Measurements from ENCODE around the gene TNFRSF1A. TPM values are rescaled to one million over a fixed set of nuclear protein-coding genes. Genes with fewer than 3 reads are reported as not detected.
A peak's percentile ranks its signal among the peaks of the same experiment; 100 is the strongest.
"Not testable (repeated sequence)": the region's sequence is repeated elsewhere in the genome, so short reads cannot be mapped to it uniquely, and the experiment has no call there.

Gene TNFRSF1A
- polyA plus RNA-seq, 10 donors: 55.2 to 91.6 (median 67.5) TPM

- DNase-seq: no peak
Measured at GRCh38 chr12:6360578-6361490, 19.0 kb upstream of the TNFRSF1A start.

- no peak for DNase-seq
Measured at GRCh38 chr12:6360080-6360571, 18.2 kb upstream of the TNFRSF1A start.

- DNase-seq: no peak
Measured at GRCh38 chr12:6358881-6359280, 17.0 kb upstream of the TNFRSF1A start.

GRCh38 chr12:6356374-6356820, 14.5 kb upstream of the TNFRSF1A start:
- DNase-seq: no peak

- DNase-seq: no peak
Measured at GRCh38 chr12:6355491-6356373, 13.9 kb upstream of the TNFRSF1A start.

GRCh38 chr12:6354495-6355393, 12.9 kb upstream of the TNFRSF1A start:
- no peak for DNase-seq

- DNase-seq: no peak
Measured at GRCh38 chr12:6352193-6353173, 10.6 kb upstream of the TNFRSF1A start.

GRCh38 chr12:6351622-6352021, 9.7 kb upstream of the TNFRSF1A start:
- no peak for DNase-seq

GRCh38 chr12:6347367-6348338, 5.8 kb upstream of the TNFRSF1A start:
- DNase-seq: peak in 2 of 3 donors; percentile 50 to 74

- no peak for DNase-seq
Measured at GRCh38 chr12:6346942-6347341, 5.1 kb upstream of the TNFRSF1A start.

- DNase-seq: no peak
Measured at GRCh38 chr12:6346235-6346832, 4.5 kb upstream of the TNFRSF1A start.

- DNase-seq: peak in 1 of 3 donors; percentile 59
Measured at GRCh38 chr12:6345319-6346091, 3.6 kb upstream of the TNFRSF1A start.

GRCh38 chr12:6344101-6344660, 2.3 kb upstream of the TNFRSF1A start:
- DNase-seq: not testable (repeated sequence)

- peak in 1 of 3 donors; percentile 52 for DNase-seq
Measured at GRCh38 chr12:6343518-6343917, 1.6 kb upstream of the TNFRSF1A start.

- no peak for DNase-seq
Measured at GRCh38 chr12:6342140-6342889, 439 bp upstream of the TNFRSF1A start.

- peak in 1 of 3 donors; percentile 61 for DNase-seq
Measured at GRCh38 chr12:6340745-6341416, 995 bp downstream of the TNFRSF1A start.
